Activated naive CD4-positive, alpha-beta T cell treated with anti-CD3 and anti-CD28 coated beads, Interleukin-2, amount 50 U/mL, for 24 hours (primary cell): ENCODE measurements around the gene PBXIP1.
"Not testable (repeated sequence)": the region's sequence is repeated elsewhere in the genome, so short reads cannot be mapped to it uniquely, and the experiment has no call there.

Experiments
- H3K27ac Mint-ChIP-seq: one replicate; pipeline ENCODE4 v1.8.0; 2021; ENCODE audit warnings: mild to moderate bottlenecking, mixed read lengths
- H3K27me3 Mint-ChIP-seq: one replicate; pipeline ENCODE4 v1.8.0; 2021; ENCODE audit warnings: mixed read lengths
- H3K36me3 Mint-ChIP-seq: one replicate; pipeline ENCODE4 v1.8.0; 2021; ENCODE audit warnings: mixed read lengths
- H3K4me1 Mint-ChIP-seq: one replicate; pipeline ENCODE4 v1.8.0; 2021; ENCODE audit warnings: mixed read lengths
- H3K4me3 Mint-ChIP-seq: one replicate; pipeline ENCODE4 v1.8.0; 2021; ENCODE audit warnings: mild to moderate bottlenecking, mixed read lengths
- H3K9me3 Mint-ChIP-seq: one replicate; pipeline ENCODE4 v1.8.0; 2021; ENCODE audit warnings: mixed read lengths

The PBXIP1 gene

GRCh38 chr1:154911691-154912550 is 44.0 kb downstream of the PBXIP1 start:
- Mint-ChIP-seq H3K4me3 (no peak overlapping the region), H3K27me3 (no peaks in the 10 kb centered on the region), H3K36me3 (peaks cover 5% of the 10 kb centered on the region), H3K4me1 (no peaks in the 10 kb centered on the region), H3K9me3 (peaks cover 4% of the 10 kb centered on the region), H3K27ac (no peak overlapping the region)

GRCh38 chr1:154910851-154911250 is 45.0 kb downstream of the PBXIP1 start:
- Mint-ChIP-seq H3K4me1 (no peaks in the 10 kb centered on the region), H3K27me3 (no peaks in the 10 kb centered on the region), H3K4me3 (no peak overlapping the region), H3K27ac (no peak overlapping the region), H3K9me3 (no peaks in the 10 kb centered on the region), H3K36me3 (no peaks in the 10 kb centered on the region)

GRCh38 chr1:154908937-154909336 is 47.0 kb downstream of the PBXIP1 start:
- no peak overlapping the region for H3K4me3 Mint-ChIP-seq
- H3K27me3 Mint-ChIP-seq: no peaks in the 10 kb centered on the region
- H3K4me1 Mint-ChIP-seq: no peaks in the 10 kb centered on the region
- no peaks in the 10 kb centered on the region for H3K9me3 Mint-ChIP-seq
- no peaks in the 10 kb centered on the region for H3K36me3 Mint-ChIP-seq
- no peak overlapping the region for H3K27ac Mint-ChIP-seq

GRCh38 chr1:154908129-154908528 is 47.8 kb downstream of the PBXIP1 start:
- not testable (repeated sequence) for H3K27ac Mint-ChIP-seq, H3K4me3 Mint-ChIP-seq, H3K27me3 Mint-ChIP-seq, H3K36me3 Mint-ChIP-seq, H3K4me1 Mint-ChIP-seq, H3K9me3 Mint-ChIP-seq

GRCh38 chr1:154906621-154907081 is 49.2 kb downstream of the PBXIP1 start:
- Mint-ChIP-seq H3K27ac (no peak overlapping the region), H3K9me3 (no peaks in the 10 kb centered on the region), H3K36me3 (no peaks in the 10 kb centered on the region), H3K4me3 (no peak overlapping the region), H3K27me3 (no peaks in the 10 kb centered on the region), H3K4me1 (no peaks in the 10 kb centered on the region)

GRCh38 chr1:154902938-154903566 is 52.8 kb downstream of the PBXIP1 start:
- no peak overlapping the region for H3K27ac Mint-ChIP-seq
- H3K27me3 Mint-ChIP-seq: no peaks in the 10 kb centered on the region
- H3K9me3 Mint-ChIP-seq: no peaks in the 10 kb centered on the region
- no peaks in the 10 kb centered on the region for H3K4me1 Mint-ChIP-seq
- no peaks in the 10 kb centered on the region for H3K36me3 Mint-ChIP-seq
- no peak overlapping the region for H3K4me3 Mint-ChIP-seq

- Mint-ChIP-seq H3K36me3 (no peaks in the 10 kb centered on the region), H3K9me3 (no peaks in the 10 kb centered on the region), H3K27ac (no peak overlapping the region), H3K4me1 (no peaks in the 10 kb centered on the region), H3K4me3 (no peak overlapping the region), H3K27me3 (no peaks in the 10 kb centered on the region)
These were observed 54.3 kb downstream of the PBXIP1 start for GRCh38 chr1:154901591-154901990.

GRCh38 chr1:154899041-154899440 is 56.9 kb downstream of the PBXIP1 start:
- Mint-ChIP-seq H3K4me1 (no peaks in the 10 kb centered on the region), H3K9me3 (no peaks in the 10 kb centered on the region), H3K27ac (no peak overlapping the region), H3K27me3 (no peaks in the 10 kb centered on the region), H3K36me3 (no peaks in the 10 kb centered on the region), H3K4me3 (no peak overlapping the region)

- Mint-ChIP-seq H3K27ac (no peak overlapping the region), H3K27me3 (no peaks in the 10 kb centered on the region)
These were observed 59.1 kb downstream of the PBXIP1 start for GRCh38 chr1:154896771-154897286.

GRCh38 chr1:154895798-154896197 is 60.1 kb downstream of the PBXIP1 start:
- no peaks in the 10 kb centered on the region for H3K27me3 Mint-ChIP-seq
- H3K4me1 Mint-ChIP-seq: peaks cover 12% of the 10 kb centered on the region
- H3K9me3 Mint-ChIP-seq: no peaks in the 10 kb centered on the region
- no peaks in the 10 kb centered on the region for H3K36me3 Mint-ChIP-seq
- H3K4me3 Mint-ChIP-seq: no peak overlapping the region
- no peak overlapping the region for H3K27ac Mint-ChIP-seq

More at GRCh38 chr1:154896771-154897286, 59.1 kb downstream of the PBXIP1 start:
- H3K4me1 Mint-ChIP-seq: peaks cover 6% of the 10 kb centered on the region
- H3K9me3 Mint-ChIP-seq: no peaks in the 10 kb centered on the region
- no peaks in the 10 kb centered on the region for H3K36me3 Mint-ChIP-seq
- no peak overlapping the region for H3K4me3 Mint-ChIP-seq
